ENCODE data around the gene KCNQ1. TPM values are rescaled to one million over a fixed set of nuclear protein-coding genes. Genes with fewer than 3 reads are reported as not detected.

Gene KCNQ1
- total RNA-seq, 1 experiment from 2014 or later = 2.3 TPM

GRCh38 chr11:2508793-2509192 is 64.0 kb downstream of the KCNQ1 start:
- Histone ChIP-seq H2AFZ (ENCODE audit: low read length) (no peak overlapping the region), H3K27me3 (ENCODE audit: insufficient read depth, low read length) (peaks cover 26% of the 10 kb centered on the region; the same call in 1 of the 2 replicates), H3K9me3 (ENCODE audit: control insufficient read depth, low read depth, low read length) (no peaks in the 10 kb centered on the region), H3K27ac (ENCODE audit: insufficient read length, low read depth, low read length) (no peak overlapping the region), H3K4ac (ENCODE audit: low read depth, low read length) (no peak overlapping the region), H3K79me1 (ENCODE audit: insufficient read depth, low read depth, low read length, poor library complexity, severe bottlenecking) (no peaks in the 10 kb centered on the region), H3K56ac (ENCODE audit: insufficient read length, low read depth, low read length) (no peak overlapping the region), H2BK120ac (ENCODE audit: low read depth, low read length, poor library complexity, severe bottlenecking) (no peak overlapping the region), H2BK20ac (ENCODE audit: low read depth, low read length, poor library complexity, severe bottlenecking) (no peak overlapping the region), H3K18ac (ENCODE audit: insufficient read length, low read depth, low read length) (no peak overlapping the region), H3K4me1 (ENCODE audit: insufficient read depth, low read length) (no peaks in the 10 kb centered on the region), H3K23ac (ENCODE audit: insufficient read length, low read depth, low read length) (no peak overlapping the region), H2BK12ac (ENCODE audit: insufficient read length, low read depth, low read length) (no peak overlapping the region), H2BK5ac (ENCODE audit: insufficient read length, low read length) (no peak overlapping the region), H3T11ph (ENCODE audit: low read length) (no peak overlapping the region), H4K8ac (replicated peaks; ENCODE audit: insufficient read length, low read depth, low read length) (no peak overlapping the region), H3K14ac (ENCODE audit: insufficient read depth, low read length) (no peak overlapping the region), H2BK15ac (ENCODE audit: low read depth, low read length) (no peak overlapping the region), H2AK5ac (ENCODE audit: insufficient read length, low read length) (no peak overlapping the region), H3K4me2 (ENCODE audit: insufficient read depth, insufficient read length, low read length) (no peak overlapping the region), H4K5ac (ENCODE audit: insufficient read length, low read depth, low read length) (no peak overlapping the region), H3K9ac (ENCODE audit: extremely low read depth, insufficient read length, low read length) (no peak overlapping the region), H3K23me2 (ENCODE audit: insufficient read length, low read depth, low read length, poor library complexity, severe bottlenecking) (no peaks in the 10 kb centered on the region), H4K20me1 (ENCODE audit: control insufficient read depth, insufficient read depth, insufficient read length) (no peaks in the 10 kb centered on the region), H4K91ac (ENCODE audit: insufficient read length, low read depth, low read length) (no peak overlapping the region), H3K79me2 (ENCODE audit: insufficient read depth, low read length) (no peaks in the 10 kb centered on the region)
- Mint-ChIP-seq H3K27me3 (ENCODE audit: low read depth) (peaks cover 92% of the 10 kb centered on the region), H3K27ac (no peak overlapping the region), H3K9me3 (no peaks in the 10 kb centered on the region), H3K4me1 (no peaks in the 10 kb centered on the region), H3K36me3 (ENCODE audit: insufficient read depth in 1 of 3, low read depth in 3 of 3) (no peaks in the 10 kb centered on the region), H3K4me3 (no peak overlapping the region)
- DNase-seq = peak; percentile 20
- TF ChIP-seq, protein P1, sequence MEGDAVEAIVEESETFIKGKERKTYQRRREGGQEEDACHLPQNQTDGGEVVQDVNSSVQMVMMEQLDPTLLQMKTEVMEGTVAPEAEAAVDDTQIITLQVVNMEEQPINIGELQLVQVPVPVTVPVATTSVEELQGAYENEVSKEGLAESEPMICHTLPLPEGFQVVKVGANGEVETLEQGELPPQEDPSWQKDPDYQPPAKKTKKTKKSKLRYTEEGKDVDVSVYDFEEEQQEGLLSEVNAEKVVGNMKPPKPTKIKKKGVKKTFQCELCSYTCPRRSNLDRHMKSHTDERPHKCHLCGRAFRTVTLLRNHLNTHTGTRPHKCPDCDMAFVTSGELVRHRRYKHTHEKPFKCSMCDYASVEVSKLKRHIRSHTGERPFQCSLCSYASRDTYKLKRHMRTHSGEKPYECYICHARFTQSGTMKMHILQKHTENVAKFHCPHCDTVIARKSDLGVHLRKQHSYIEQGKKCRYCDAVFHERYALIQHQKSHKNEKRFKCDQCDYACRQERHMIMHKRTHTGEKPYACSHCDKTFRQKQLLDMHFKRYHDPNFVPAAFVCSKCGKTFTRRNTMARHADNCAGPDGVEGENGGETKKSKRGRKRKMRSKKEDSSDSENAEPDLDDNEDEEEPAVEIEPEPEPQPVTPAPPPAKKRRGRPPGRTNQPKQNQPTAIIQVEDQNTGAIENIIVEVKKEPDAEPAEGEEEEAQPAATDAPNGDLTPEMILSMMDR (conservative IDR thresholded peaks at IDR 0.05) = no peak
- no CpG with 5 or more reads among the region's 2 CpGs for WGBS (ENCODE audit: extremely low coverage, insufficient read length, low lambda C conversion rate)

Measured in H9 (cell line).